H1 (cell line): ENCODE data around the gene TBC1D30. TPM values are rescaled to one million over a fixed set of nuclear protein-coding genes. Genes with fewer than 3 reads are reported as not detected.

Experiments
- CTCF ChIA-PET: fragments of 300-600 bp; sonication (Branson Sonifier 250); formaldehyde crosslinking; loops from one replicate; lab custom pipeline; 2021; ENCODE audit not compliant: partially characterized antibody; lab: Charles Lee
- POLR2A ChIA-PET: fragments of 300-600 bp; sonication (Branson Sonifier 250); formaldehyde crosslinking; loops from one replicate; lab custom pipeline; 2021; ENCODE audit warnings: inconsistent platforms; ENCODE audit not compliant: partially characterized antibody; lab: Charles Lee
- DNase-seq, 2 experiments: peaks; one replicate each; pipeline versions ENCODE4 v3.0.0 to v3.0.0-alpha.2; 2010 to 2022; ENCODE audit warnings: low spot score in 2 of 2, low read depth in 1 of 2, mixed read lengths in 1 of 2
- FAIRE-seq: peaks from 2 replicates; lab custom pipeline; 2011; peaks lifted over from hg19 to GRCh38; lab: Jason Lieb, UNC
- H2AFZ ChIP-seq: 2 replicates; pipeline ENCODE4 v1.8.1; 2012; ENCODE audit warnings: low read length, inconsistent platforms
- H2AK5ac ChIP-seq: 2 replicates; pipeline ENCODE4 v1.6.1; 2013; ENCODE audit warnings: low read depth, low read length
- H2BK120ac ChIP-seq: replicated peaks from 2 replicates; pipeline ENCODE3; 2013; ENCODE audit warnings: low read depth, low read length, inconsistent platforms
- H2BK12ac ChIP-seq: 2 replicates; pipeline ENCODE4 v1.6.1; 2013; ENCODE audit warnings: low read depth, low read length
- H2BK15ac ChIP-seq: 2 replicates; pipeline ENCODE4 v1.6.1; 2013; ENCODE audit warnings: low read length
- H2BK20ac ChIP-seq: 2 replicates; pipeline ENCODE4 v1.6.1; 2013; ENCODE audit warnings: low read length
- H2BK5ac ChIP-seq: 2 replicates; pipeline ENCODE4 v1.6.1; 2013; ENCODE audit warnings: low read depth, low read length
- H3K14ac ChIP-seq: 2 replicates; pipeline ENCODE4 v1.6.1; 2013; ENCODE audit warnings: inconsistent platforms; ENCODE audit not compliant: insufficient read length
- H3K18ac ChIP-seq: 2 replicates; pipeline ENCODE4 v1.6.1; 2013; ENCODE audit warnings: low read length; ENCODE audit errors: extremely low read depth
- H3K23ac ChIP-seq: 2 replicates; pipeline ENCODE4 v1.6.1; 2013; ENCODE audit warnings: inconsistent platforms; ENCODE audit not compliant: insufficient read length
- H3K23me2 ChIP-seq: 2 replicates; pipeline ENCODE4 v1.6.1; 2013; ENCODE audit warnings: low read depth, low read length
- H3K27ac ChIP-seq: 2 replicates; pipeline ENCODE4 v1.6.1; 2011; ENCODE audit warnings: low read depth, low read length, inconsistent platforms
- H3K27me3 ChIP-seq, 4 experiments: replicated peaks in 1 of 4; 1 replicate in 1 of 4; 2 replicates in 3 of 4; pipeline versions ENCODE4 v1.6.1 to v1.8.1; 2011 to 2013; ENCODE audit warnings: low read length in 3 of 4, mild to moderate bottlenecking in 3 of 4, inconsistent platforms in 2 of 4, mixed read lengths in 2 of 4, moderate library complexity in 1 of 4; ENCODE audit not compliant: control insufficient read depth in 3 of 4, insufficient read depth in 3 of 4; ENCODE audit errors: extremely low read depth in 1 of 4
- H3K36me3 ChIP-seq, 4 experiments: 2 replicates each; pipeline versions ENCODE4 v1.6.1 to v1.8.1; 2011 to 2013; ENCODE audit warnings: mild to moderate bottlenecking in 4 of 4, low read length in 3 of 4, moderate library complexity in 2 of 4, control low read depth in 1 of 4, inconsistent platforms in 1 of 4; ENCODE audit not compliant: insufficient read depth in 4 of 4, control insufficient read depth in 2 of 4
- H3K4ac ChIP-seq: replicated peaks from 2 replicates; pipeline ENCODE3; 2013; ENCODE audit warnings: low read length, low read depth, mixed read lengths, inconsistent platforms; ENCODE audit not compliant: insufficient read length
- H3K4me1 ChIP-seq, 4 experiments: replicated peaks in 1 of 4; 1 replicate in 1 of 4; 2 replicates in 3 of 4; pipeline versions ENCODE4 v1.6.1 to v1.8.1; 2011 to 2013; ENCODE audit warnings: low read length in 3 of 4, inconsistent platforms in 2 of 4, mixed read lengths in 1 of 4; ENCODE audit not compliant: insufficient read depth in 4 of 4, control insufficient read depth in 3 of 4
- H3K4me2 ChIP-seq, 2 experiments: 2 replicates each; pipeline versions ENCODE4 v1.6.1 to v1.8.1; 2011 to 2013; ENCODE audit warnings: low read depth in 2 of 2, low read length in 2 of 2, control low read depth in 1 of 2, inconsistent platforms in 1 of 2, mild to moderate bottlenecking in 1 of 2; ENCODE audit not compliant: insufficient read depth in 1 of 2
- H3K4me3 ChIP-seq, 4 experiments: fragments of 200-600, 300-600 bp in 1 of 4; sonication (generic), shearing (Covaris generic), sonication (Bioruptor Twin) in 1 of 4; 2 replicates each; pipeline versions ENCODE4 v1.5.1 to v1.8.1; 2011 to 2016; ENCODE audit warnings: low read length in 4 of 4, low read depth in 3 of 4, control low read depth in 2 of 4, inconsistent platforms in 2 of 4, mild to moderate bottlenecking in 2 of 4, mixed read lengths in 1 of 4, moderate library complexity in 1 of 4; ENCODE audit not compliant: insufficient read depth in 2 of 4; ENCODE audit errors: extremely low read depth in 1 of 4
- H3K56ac ChIP-seq: replicated peaks from 2 replicates; pipeline ENCODE3; 2013; ENCODE audit warnings: low read depth, mild to moderate bottlenecking, mixed read lengths, low read length, inconsistent platforms; ENCODE audit not compliant: insufficient read length
- H3K79me1 ChIP-seq: 2 replicates; pipeline ENCODE4 v1.6.1; 2013; ENCODE audit warnings: low read depth, low read length, control low read depth
- H3K79me2 ChIP-seq, 2 experiments: 2 replicates each; pipeline versions ENCODE4 v1.6.1 to v1.8.1; 2012 to 2013; ENCODE audit warnings: low read length in 2 of 2, mild to moderate bottlenecking in 2 of 2, inconsistent platforms in 1 of 2; ENCODE audit not compliant: insufficient read depth in 2 of 2, control insufficient read depth in 1 of 2
- H3K9ac ChIP-seq, 4 experiments: replicated peaks in 1 of 4; 1 replicate in 1 of 4; 2 replicates in 3 of 4; pipeline versions ENCODE4 v1.6.1 to v1.8.1; 2011 to 2013; ENCODE audit warnings: low read depth in 3 of 4, low read length in 3 of 4, control low read depth in 2 of 4, mild to moderate bottlenecking in 2 of 4, moderate library complexity in 2 of 4, inconsistent platforms in 1 of 4; ENCODE audit errors: extremely low read depth in 1 of 4
- H3K9me3 ChIP-seq, 2 experiments: 2 replicates each; pipeline versions ENCODE4 v1.6.1 to v1.8.1; 2012 to 2013; ENCODE audit warnings: mild to moderate bottlenecking in 2 of 2, moderate library complexity in 2 of 2, control low read depth in 1 of 2, inconsistent platforms in 1 of 2, low read depth in 1 of 2, low read length in 1 of 2, mixed read lengths in 1 of 2; ENCODE audit not compliant: insufficient read depth in 2 of 2
- H4K20me1 ChIP-seq, 2 experiments: replicated peaks in 1 of 2; 2 replicates each; pipeline versions ENCODE3 to v1.8.1; 2011 to 2013; ENCODE audit warnings: inconsistent platforms in 2 of 2, low read length in 2 of 2, mild to moderate bottlenecking in 1 of 2; ENCODE audit not compliant: insufficient read depth in 2 of 2, control insufficient read depth in 1 of 2
- H4K5ac ChIP-seq: 2 replicates; pipeline ENCODE4 v1.6.1; 2013; ENCODE audit warnings: low read length, low read depth, mixed read lengths, inconsistent platforms; ENCODE audit not compliant: insufficient read length
- H4K8ac ChIP-seq: 2 replicates; pipeline ENCODE4 v1.8.0; 2013; ENCODE audit warnings: mild to moderate bottlenecking, moderate library complexity, low read length, inconsistent platforms; ENCODE audit not compliant: insufficient read depth; ENCODE audit errors: extremely low read depth
- H4K91ac ChIP-seq: replicated peaks from 2 replicates; pipeline ENCODE3; 2013; ENCODE audit warnings: low read length, mixed read lengths, inconsistent platforms; ENCODE audit not compliant: insufficient read length
- BACH1 ChIP-seq: IDR thresholded peaks from 2 replicates; pipeline ENCODE4 v1.6.1; 2012; ENCODE audit warnings: low read length, improper control_type of control experiment
- CBX5 ChIP-seq: fragments of 300-800, 300-1000 bp; sonication (generic); IDR thresholded peaks from 2 replicates; pipeline ENCODE4 v1.7.1; 2016; ENCODE audit warnings: antibody characterized with exemption, low read length, low read depth
- CBX8 ChIP-seq: fragments of 300-800, 300-1000 bp; sonication (generic); IDR thresholded peaks from 2 replicates; pipeline ENCODE4 v1.7.1; 2016; ENCODE audit warnings: low read depth, low read length, borderline replicate concordance
- CHD1 ChIP-seq: IDR thresholded peaks from 2 replicates; pipeline ENCODE4 v1.6.1; 2012; ENCODE audit warnings: low read depth, low read length, improper control_type of control experiment
- FOSL1 ChIP-seq: IDR thresholded peaks from 2 replicates; pipeline ENCODE4 v1.6.1; 2011; ENCODE audit warnings: mild to moderate bottlenecking, low read depth, low read length, moderate library complexity; ENCODE audit not compliant: insufficient read depth
- HDAC6 ChIP-seq: IDR thresholded peaks from one replicate; pipeline ENCODE4 v1.7.1; 2012; ENCODE audit warnings: low read depth, mild to moderate bottlenecking, inconsistent platforms, low read length, moderate library complexity
- MAFK ChIP-seq: IDR thresholded peaks from 2 replicates; pipeline ENCODE4 v1.6.1; 2012; ENCODE audit warnings: low read depth, mild to moderate bottlenecking, improper control_type of control experiment, low read length
- RXRA ChIP-seq: IDR thresholded peaks from 2 replicates; pipeline ENCODE4 v1.6.1; 2011; ENCODE audit warnings: low read depth, mild to moderate bottlenecking, low read length, moderate library complexity; ENCODE audit not compliant: insufficient read depth
- SIRT6 ChIP-seq: IDR thresholded peaks from one replicate; pipeline ENCODE4 v1.7.1; 2012; ENCODE audit warnings: low read length, inconsistent platforms
- SIX5 ChIP-seq: IDR thresholded peaks from 2 replicates; pipeline ENCODE4 v1.6.1; 2011; ENCODE audit warnings: mild to moderate bottlenecking, low read depth, low read length
- SP2 ChIP-seq: IDR thresholded peaks from 2 replicates; pipeline ENCODE4 v1.6.1; 2012; ENCODE audit warnings: mild to moderate bottlenecking, low read length, inconsistent platforms
- ZNF274 ChIP-seq: IDR thresholded peaks from 2 replicates; pipeline ENCODE4 v1.7.0; 2012; ENCODE audit warnings: low read length, borderline replicate concordance; ENCODE audit errors: extremely low read depth
- WGBS, 2 experiments: shearing (Covaris generic) in 1 of 2; methylation state at CpG; one replicate each; pipeline versions ENCODE4 v1.1.6 to v1.1.7; 2013 to 2015; ENCODE audit warnings: low lambda C conversion rate in 2 of 2, mixed read lengths in 2 of 2, inconsistent platforms in 1 of 2, low coverage in 1 of 2, missing lambda C conversion rate in 1 of 2; ENCODE audit not compliant: insufficient replicate concordance in 2 of 2, insufficient coverage in 1 of 2, insufficient read length in 1 of 2; ENCODE audit errors: extremely low coverage in 1 of 2, missing lambda C conversion rate in 1 of 2; 5-methylcytosine and 5-hydroxymethylcytosine counted together
- polyA plus RNA-seq, 7 experiments: library from polyadenylated mRNA; depleted of rRNA in 3 of 7; stranded (reverse) in 5 of 7; unstranded in 2 of 7; fragments of >200 nt in 5 of 7; fragments of 200-250 nt in 2 of 7; gene quantifications; 1 replicate in 5 of 7; 2 replicates in 1 of 7; 4 replicates in 1 of 7; pipeline versions ENCODE4 v1.2.1 to v1.2.3, GENCODE V29; 2011 to 2013; ENCODE audit warnings: missing spikeins in 2 of 7, mixed read lengths in 2 of 7
- total RNA-seq: library from RNA; stranded (reverse); fragmentation: NEBNext Ultra II Directional; extraction: Animal tissue kit (Norgen Biotek cat#: 25700); gene quantifications from 2 replicates; pipeline ENCODE4 v1.2.1, GENCODE V29; 2021
- TF ChIP-seq, protein P1 (sequence below): IDR thresholded peaks from 2 replicates; pipeline ENCODE4 v1.6.1; 2011; ENCODE audit warnings: low read length, improper control_type of control experiment

TBC1D30 gene
- total and polyA plus RNA-seq, 2 of the 8 experiments (the other 6 are each of a cell fraction or from before 2014, with no cell fraction given), result 2.8 to 5.5 TPM

- H3K79me2 ChIP-seq, result no peaks in the 10 kb centered on the region
- H3K14ac ChIP-seq, result no peak overlapping the region
- no peak overlapping the region for H3K56ac ChIP-seq
- no peaks in the 10 kb centered on the region for H3K36me3 ChIP-seq
- no peak overlapping the region for H2AFZ ChIP-seq
- H3K27ac ChIP-seq, result no peak overlapping the region
- H3K27me3 ChIP-seq, result peaks cover 8 to 17% (median 15%) of the 10 kb centered on the region in 4 experiments; a peak in 6 of 7 replicates
- no peak overlapping the region for H2AK5ac ChIP-seq
- POLR2A ChIA-PET, result no interaction called here
- no peak overlapping the region for H3K9ac ChIP-seq
- CTCF ChIA-PET, result interaction anchor here (0.7 to 3.7 kb wide), 3 partner anchors 19 to 42 kb away, joined by 3 to 29 read pairs (median 3); no protein-coding TSS in a partner anchor
- H4K20me1 ChIP-seq, result no peaks in the 10 kb centered on the region
- no peak overlapping the region for H3K4me3 ChIP-seq
- H3K79me1 ChIP-seq, result no peaks in the 10 kb centered on the region
- no peak overlapping the region for H2BK12ac ChIP-seq
- no peak overlapping the region for H4K5ac ChIP-seq
- H4K8ac ChIP-seq, result no peak overlapping the region
- H2BK20ac ChIP-seq, result no peak overlapping the region
- H3K4ac ChIP-seq, result no peak overlapping the region
- H2BK5ac ChIP-seq, result no peak overlapping the region
- DNase-seq (no peak), FAIRE-seq (no peak)
- no peak overlapping the region for H3K4me2 ChIP-seq
- no peak overlapping the region for H2BK15ac ChIP-seq
- H3K4me1 ChIP-seq, result 0 out of 7 replicates have a peak, but pooled peaks cover 0 to 5% (median under 1%) of the 10 kb centered on the region in 4 experiments
- 87% methylated on average over 5 of the region's 5 CpGs; no CpG with 5 or more reads in 1 of the 2 experiments for WGBS, 2 experiments
- H3K18ac ChIP-seq, result no peak overlapping the region
- no peak overlapping the region for H4K91ac ChIP-seq
- no peak overlapping the region for H3K23ac ChIP-seq
- no peak overlapping the region for H2BK120ac ChIP-seq
- H3K23me2 ChIP-seq, result peaks cover 8% of the 10 kb centered on the region; the same call in 1 of the 2 replicates
- H3K9me3 ChIP-seq, result no peaks in the 10 kb centered on the region
- TF ChIP-seq HDAC6, result no peak
- no peak for TF ChIP-seq BACH1
- TF ChIP-seq FOSL1, result no peak
- no peak for TF ChIP-seq SP2
- TF ChIP-seq CBX5, result no peak
- no peak for TF ChIP-seq RXRA
- no peak for TF ChIP-seq MAFK
- TF ChIP-seq SIRT6, result no peak
- TF ChIP-seq, protein P1, sequence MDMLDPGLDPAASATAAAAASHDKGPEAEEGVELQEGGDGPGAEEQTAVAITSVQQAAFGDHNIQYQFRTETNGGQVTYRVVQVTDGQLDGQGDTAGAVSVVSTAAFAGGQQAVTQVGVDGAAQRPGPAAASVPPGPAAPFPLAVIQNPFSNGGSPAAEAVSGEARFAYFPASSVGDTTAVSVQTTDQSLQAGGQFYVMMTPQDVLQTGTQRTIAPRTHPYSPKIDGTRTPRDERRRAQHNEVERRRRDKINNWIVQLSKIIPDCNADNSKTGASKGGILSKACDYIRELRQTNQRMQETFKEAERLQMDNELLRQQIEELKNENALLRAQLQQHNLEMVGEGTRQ, result no peak
- TF ChIP-seq CHD1, result no peak
- no peak for TF ChIP-seq SIX5
- TF ChIP-seq ZNF274, result no peak
- TF ChIP-seq CBX8, result no peak
Measured at GRCh38 chr12:64819816-64820402, 4.5 kb upstream of the TBC1D30 start.
